Prostate gland (tissue), 2 donors: ENCODE data around the gene ITIH3.

ENCODE experiments used
- CTCF ChIP-seq, 4 experiments: fragments of 200-600 bp in 2 of 4; fragments of 450-650 bp in 2 of 4; sonication (generic) in 2 of 4; IDR thresholded peaks; 1 replicate in 3 of 4; 2 replicates in 1 of 4; pipeline ENCODE4 v1.5.1; 2016 to 2019; ENCODE audit warnings: antibody characterized with exemption in 4 of 4, mild to moderate bottlenecking in 2 of 4, moderate library complexity in 2 of 4
- POLR2A ChIP-seq: fragments of 450-650 bp; IDR thresholded peaks from one replicate; pipeline ENCODE4 v1.6.1; 2016; ENCODE audit warnings: antibody characterized with exemption, mild to moderate bottlenecking
- POLR2AphosphoS5 ChIP-seq: sonication (generic); formaldehyde crosslinking; IDR thresholded peaks from one replicate; pipeline ENCODE4 v1.6.1; 2017; ENCODE audit warnings: antibody characterized with exemption

GRCh38 chr3:52824037-52824436 lies 29.4 kb downstream of the ITIH3 start:
- TF ChIP-seq POLR2A (no peak), CTCF (IDR thresholded peaks at IDR 0.05) (no peak), POLR2AphosphoS5 (no peak)
